Nephron progenitor cell (in vitro differentiated cells): ENCODE results near the gene GATAD2A.

Source experiments
- DNase-seq: peaks from one replicate; pipeline ENCODE4 v3.0.0; 2021
- H3K27ac Mint-ChIP-seq: 2 replicates; pipeline ENCODE4 v1.8.0; 2021; ENCODE audit warnings: mild to moderate bottlenecking, moderate library complexity, mixed read lengths
- H3K27me3 Mint-ChIP-seq: 2 replicates; pipeline ENCODE4 v1.8.0; 2021; ENCODE audit warnings: mild to moderate bottlenecking, low read depth, mixed read lengths; ENCODE audit not compliant: poor library complexity
- H3K36me3 Mint-ChIP-seq: 2 replicates; pipeline ENCODE4 v1.8.0; 2021; ENCODE audit warnings: low read depth, mixed read lengths
- H3K4me1 Mint-ChIP-seq: 2 replicates; pipeline ENCODE4 v1.8.0; 2021; ENCODE audit warnings: mixed read lengths
- H3K4me3 Mint-ChIP-seq: 2 replicates; pipeline ENCODE4 v1.8.0; 2021; ENCODE audit warnings: mild to moderate bottlenecking, moderate library complexity, mixed read lengths
- H3K9me3 Mint-ChIP-seq: 2 replicates; pipeline ENCODE4 v1.8.0; 2021; ENCODE audit warnings: mild to moderate bottlenecking, moderate library complexity, mixed read lengths
- TF ChIP-seq, protein P1 (sequence below): fragments of 200-600 bp; sonication (generic); IDR thresholded peaks from 2 replicates; pipeline ENCODE4 v1.5.0; 2021; ENCODE audit warnings: antibody characterized with exemption

The GATAD2A gene

GRCh38 chr19:19425170-19425875 is 19.8 kb downstream of the GATAD2A start:
- TF ChIP-seq, protein P1, sequence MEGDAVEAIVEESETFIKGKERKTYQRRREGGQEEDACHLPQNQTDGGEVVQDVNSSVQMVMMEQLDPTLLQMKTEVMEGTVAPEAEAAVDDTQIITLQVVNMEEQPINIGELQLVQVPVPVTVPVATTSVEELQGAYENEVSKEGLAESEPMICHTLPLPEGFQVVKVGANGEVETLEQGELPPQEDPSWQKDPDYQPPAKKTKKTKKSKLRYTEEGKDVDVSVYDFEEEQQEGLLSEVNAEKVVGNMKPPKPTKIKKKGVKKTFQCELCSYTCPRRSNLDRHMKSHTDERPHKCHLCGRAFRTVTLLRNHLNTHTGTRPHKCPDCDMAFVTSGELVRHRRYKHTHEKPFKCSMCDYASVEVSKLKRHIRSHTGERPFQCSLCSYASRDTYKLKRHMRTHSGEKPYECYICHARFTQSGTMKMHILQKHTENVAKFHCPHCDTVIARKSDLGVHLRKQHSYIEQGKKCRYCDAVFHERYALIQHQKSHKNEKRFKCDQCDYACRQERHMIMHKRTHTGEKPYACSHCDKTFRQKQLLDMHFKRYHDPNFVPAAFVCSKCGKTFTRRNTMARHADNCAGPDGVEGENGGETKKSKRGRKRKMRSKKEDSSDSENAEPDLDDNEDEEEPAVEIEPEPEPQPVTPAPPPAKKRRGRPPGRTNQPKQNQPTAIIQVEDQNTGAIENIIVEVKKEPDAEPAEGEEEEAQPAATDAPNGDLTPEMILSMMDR, result no peak
- Mint-ChIP-seq H3K27me3 (peaks cover 6% of the 10 kb centered on the region), H3K36me3 (peaks cover 35% of the 10 kb centered on the region), H3K9me3 (no peaks in the 10 kb centered on the region), H3K4me1 (peaks cover 34% of the 10 kb centered on the region), H3K27ac (no peak overlapping the region), H3K4me3 (no peak overlapping the region)
- DNase-seq, result no peak

GRCh38 chr19:19426216-19426615 is 20.7 kb downstream of the GATAD2A start:
- Mint-ChIP-seq H3K27ac (peak overlapping the region; percentile 81), H3K4me3 (no peak overlapping the region), H3K27me3 (peaks cover 6% of the 10 kb centered on the region), H3K4me1 (peaks cover 34% of the 10 kb centered on the region), H3K36me3 (peaks cover 32% of the 10 kb centered on the region), H3K9me3 (no peaks in the 10 kb centered on the region)
- TF ChIP-seq, protein P1, result no peak
- no peak for DNase-seq

DNA sequence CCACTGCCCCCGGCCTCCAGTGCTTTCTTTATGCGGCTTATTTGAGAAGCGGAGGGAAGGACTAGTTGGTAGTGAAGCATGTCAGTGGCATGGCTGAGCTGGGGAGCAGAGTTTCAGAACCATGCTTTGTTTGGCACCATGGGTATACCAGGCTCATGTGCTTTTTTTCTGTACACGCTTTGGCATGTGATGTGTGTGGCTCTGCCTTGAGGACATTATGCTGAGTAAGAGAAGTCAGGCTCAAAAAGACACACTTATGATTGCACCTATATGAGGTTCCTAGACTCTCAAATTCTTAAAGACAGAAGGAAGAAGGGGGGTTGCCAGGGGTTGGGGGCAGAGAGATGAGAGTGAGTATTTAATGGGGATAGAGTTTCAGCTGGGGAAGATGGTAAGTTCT is 21.3 kb downstream of the GATAD2A start:
- Mint-ChIP-seq H3K36me3 (peaks cover 26% of the 10 kb centered on the region), H3K4me1 (peaks cover 36% of the 10 kb centered on the region), H3K9me3 (no peaks in the 10 kb centered on the region), H3K4me3 (peak overlapping the region; percentile 11), H3K27me3 (peaks cover 6% of the 10 kb centered on the region), H3K27ac (peak overlapping the region; percentile 81)
- DNase-seq, result no peak
- TF ChIP-seq, protein P1, result no peak

- H3K4me3 Mint-ChIP-seq, result no peak overlapping the region
- peaks cover 38% of the 10 kb centered on the region for H3K4me1 Mint-ChIP-seq
- TF ChIP-seq, protein P1, result no peak
- no peaks in the 10 kb centered on the region for H3K9me3 Mint-ChIP-seq
- peaks cover 6% of the 10 kb centered on the region for H3K27me3 Mint-ChIP-seq
- DNase-seq, result no peak
- peak overlapping the region; percentile 81 for H3K27ac Mint-ChIP-seq
- H3K36me3 Mint-ChIP-seq, result peaks cover 21% of the 10 kb centered on the region
Measured at GRCh38 chr19:19427302-19427701, 21.8 kb downstream of the GATAD2A start.

DNA sequence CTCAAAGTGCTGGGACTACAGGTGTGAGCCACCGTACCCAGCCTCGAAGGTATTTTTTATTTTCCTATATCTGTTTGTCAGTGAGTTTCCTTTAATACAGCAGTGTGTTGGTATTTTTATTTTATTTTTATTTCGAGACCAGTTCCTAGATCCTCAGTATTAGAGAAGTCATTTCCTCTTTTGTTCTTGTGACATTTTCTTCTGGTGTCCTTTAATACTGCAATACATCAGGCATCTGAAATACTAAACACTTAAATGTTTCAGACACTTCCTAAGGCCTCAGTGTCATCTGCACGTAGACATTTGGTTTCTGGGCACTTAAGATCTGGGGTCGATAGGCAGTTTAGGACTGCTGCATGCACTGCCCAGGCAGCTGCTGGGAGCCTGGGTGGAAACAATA is 22.5 kb downstream of the GATAD2A start:
- Mint-ChIP-seq H3K4me1 (peaks cover 45% of the 10 kb centered on the region), H3K4me3 (no peak overlapping the region), H3K27ac (peak overlapping the region; percentile 90), H3K27me3 (peaks cover 6% of the 10 kb centered on the region), H3K9me3 (no peaks in the 10 kb centered on the region), H3K36me3 (peaks cover 16% of the 10 kb centered on the region)
- DNase-seq, result no peak
- TF ChIP-seq, protein P1, result no peak

GRCh38 chr19:19428746-19429145 is 23.3 kb downstream of the GATAD2A start:
- DNase-seq, result no peak
- peaks cover 6% of the 10 kb centered on the region for H3K27me3 Mint-ChIP-seq
- H3K4me3 Mint-ChIP-seq, result no peak overlapping the region
- H3K27ac Mint-ChIP-seq, result no peak overlapping the region
- TF ChIP-seq, protein P1, result no peak
- H3K9me3 Mint-ChIP-seq, result no peaks in the 10 kb centered on the region
- H3K4me1 Mint-ChIP-seq, result peaks cover 53% of the 10 kb centered on the region
- peaks cover 10% of the 10 kb centered on the region for H3K36me3 Mint-ChIP-seq
